Esophagus mucosa (tissue), 1 donor: ENCODE data around the gene ABHD17C. TPM values are rescaled to one million over a fixed set of nuclear protein-coding genes. Genes with fewer than 3 reads are reported as not detected.
"Not testable (repeated sequence)": the region's sequence is repeated elsewhere in the genome, so short reads cannot be mapped to it uniquely, and the experiment has no call there.

ENCODE experiments used
- ATAC-seq: fragments of 200-7000 bp; cut with Tn5 transposase; one replicate; pipeline ENCODE4 v1.9.1; 2020
- total RNA-seq: library from RNA; stranded (reverse); gene quantifications from one replicate; pipeline ENCODE4 v1.2.4, GENCODE V29; 2023
- donor health status: DM: yes; HTN: yes; CAD: no.

The ABHD17C gene
- 45.3 TPM for total RNA-seq

- ATAC-seq: peak; percentile 65
These were observed at the start of gene ABHD17C for GRCh38 chr15:80695099-80695910. TSS of gene ABHD17C (plus strand) at chr15:80695310. CDS start at chr15:80695430, 120 bp downstream.

DNA sequence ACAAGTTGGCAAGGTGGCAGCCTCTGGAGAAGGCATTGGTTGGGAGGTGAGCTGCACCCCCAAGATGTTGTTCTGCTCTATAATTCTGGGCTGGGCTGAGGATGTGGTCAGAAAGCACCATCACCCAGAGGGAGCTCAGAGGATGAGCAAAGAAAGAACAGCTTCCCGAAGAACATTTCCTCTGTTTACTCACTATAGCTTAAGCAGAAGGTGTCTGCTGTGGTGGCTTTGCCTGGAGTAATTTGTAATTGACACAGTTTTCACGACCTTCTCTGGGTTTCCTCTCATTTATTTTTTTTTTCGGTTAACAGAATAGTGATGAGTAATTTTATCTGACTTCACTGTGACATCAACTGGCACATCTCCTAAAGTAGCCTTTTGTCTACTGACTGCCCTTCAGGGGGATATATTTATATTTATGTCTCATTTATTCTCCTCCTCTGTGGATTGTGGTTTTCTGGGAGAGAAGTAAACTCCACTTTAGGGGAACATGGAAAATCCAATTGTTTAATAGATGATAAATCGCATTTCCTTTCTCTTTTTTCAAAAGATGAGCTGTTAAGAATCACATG, 49.5 kb upstream of the ABHD17C start:
- no peak for ATAC-seq

- not testable (repeated sequence) for ATAC-seq
These were observed 47.7 kb upstream of the ABHD17C start for GRCh38 chr15:80647424-80647823.

DNA sequence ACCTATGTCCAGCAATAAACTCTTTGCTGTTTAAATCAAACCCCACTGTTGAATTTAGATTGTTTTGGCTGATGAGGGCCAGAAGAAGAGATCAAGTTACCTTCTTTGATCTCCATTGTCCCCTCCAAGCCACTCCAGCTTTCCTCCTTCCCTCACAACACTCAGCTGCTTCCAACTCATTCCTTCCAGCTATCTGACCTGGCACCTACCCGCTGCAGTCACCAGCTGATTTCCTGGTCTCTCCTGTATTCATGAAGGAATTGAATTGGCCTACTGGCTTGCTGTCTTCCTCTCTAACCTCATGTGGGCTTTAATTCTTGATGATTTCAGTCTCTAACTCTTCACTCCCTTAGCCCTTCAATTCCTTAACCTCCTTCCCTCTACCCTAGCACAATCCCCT, 40.8 kb upstream of the ABHD17C start:
- ATAC-seq: no peak

- no peak for ATAC-seq
These were observed 35.7 kb upstream of the ABHD17C start for GRCh38 chr15:80659375-80659774.

DNA sequence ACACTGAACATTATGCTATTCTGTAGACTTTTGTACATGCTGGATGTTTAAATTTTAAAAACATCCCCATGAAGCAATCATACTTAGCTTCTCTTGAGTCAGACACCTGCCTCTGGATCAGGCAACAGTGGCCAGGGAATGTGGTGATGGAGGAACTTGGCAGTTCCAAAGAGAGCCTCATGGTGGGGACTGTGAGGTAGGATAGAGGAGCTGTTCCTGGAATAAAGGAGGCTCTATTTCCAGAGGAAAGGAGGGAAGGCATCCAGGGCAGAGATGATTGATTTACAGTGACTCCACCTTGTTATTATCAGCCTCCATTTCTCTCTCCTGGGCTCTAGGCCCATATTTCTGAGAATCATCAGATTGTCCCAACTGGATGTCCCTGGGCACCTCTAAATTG, 35.0 kb upstream of the ABHD17C start:
- peak; percentile 64 for ATAC-seq

- ATAC-seq: no peak
These were observed 33.0 kb upstream of the ABHD17C start for GRCh38 chr15:80662129-80662528.

GRCh38 chr15:80662757-80663553, 32.2 kb upstream of the ABHD17C start:
- peak; percentile 95 for ATAC-seq

DNA sequence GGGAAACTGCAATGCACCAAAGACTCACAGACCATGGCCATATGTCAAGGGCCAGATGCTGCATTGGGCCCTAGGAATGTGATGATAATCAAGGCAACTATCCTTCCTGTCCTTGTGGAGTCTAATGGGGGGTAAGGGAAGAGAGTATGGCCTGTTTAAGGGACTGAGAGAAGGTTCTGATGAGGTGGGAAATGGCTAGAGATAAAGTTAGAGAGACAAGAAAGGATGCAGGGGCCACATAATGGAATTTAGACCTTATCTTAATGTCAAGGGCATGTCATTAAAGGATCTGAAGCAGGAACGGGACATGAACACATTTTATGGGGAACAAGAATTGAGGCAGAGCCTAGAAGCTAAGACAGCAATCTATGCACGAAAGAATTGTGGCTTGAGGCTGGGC, 30.0 kb upstream of the ABHD17C start:
- ATAC-seq: no peak

DNA sequence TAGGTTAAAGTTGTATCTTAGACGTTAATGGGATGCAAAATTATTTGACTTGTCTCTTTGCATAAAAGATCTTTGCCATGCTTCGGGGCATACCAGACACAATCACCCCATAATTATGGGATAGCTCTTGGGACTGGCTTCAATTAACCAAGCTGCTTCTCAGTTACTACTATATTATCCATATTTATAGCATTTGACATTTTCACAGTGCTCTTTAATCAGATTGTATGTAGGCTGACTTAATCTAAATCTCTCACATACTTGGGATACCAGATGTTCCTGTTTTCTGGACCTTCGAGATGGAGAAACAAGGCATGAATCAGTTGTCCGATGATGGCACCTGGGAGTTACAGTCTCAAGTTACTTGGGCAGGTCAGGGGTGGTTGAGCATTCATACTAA, 27.2 kb upstream of the ABHD17C start:
- ATAC-seq: no peak

GRCh38 chr15:80668546-80669236, 26.4 kb upstream of the ABHD17C start:
- no peak for ATAC-seq

- peak; percentile 62 for ATAC-seq
These were observed 25.3 kb upstream of the ABHD17C start for GRCh38 chr15:80669663-80670273.

- no peak for ATAC-seq
These were observed 21.4 kb upstream of the ABHD17C start for GRCh38 chr15:80673561-80674244.

DNA sequence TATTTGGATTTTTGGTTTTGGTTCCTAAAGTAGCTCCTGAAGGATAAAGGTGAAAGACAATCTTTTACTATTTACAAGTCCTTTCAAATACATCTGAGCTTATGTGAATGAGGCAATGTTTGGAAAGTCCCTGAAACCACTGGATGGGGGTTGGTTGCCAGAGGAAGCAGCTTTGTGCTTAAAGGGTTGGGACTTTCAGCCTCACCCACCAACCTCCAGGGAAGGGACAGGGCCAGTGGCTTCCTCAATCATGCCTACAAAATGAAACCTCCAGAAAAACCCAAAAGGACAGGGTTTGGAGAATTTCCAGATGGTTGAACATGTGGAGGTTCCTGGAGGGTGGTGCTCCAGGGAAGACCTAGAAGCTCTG, 20.9 kb upstream of the ABHD17C start:
- no peak for ATAC-seq

DNA sequence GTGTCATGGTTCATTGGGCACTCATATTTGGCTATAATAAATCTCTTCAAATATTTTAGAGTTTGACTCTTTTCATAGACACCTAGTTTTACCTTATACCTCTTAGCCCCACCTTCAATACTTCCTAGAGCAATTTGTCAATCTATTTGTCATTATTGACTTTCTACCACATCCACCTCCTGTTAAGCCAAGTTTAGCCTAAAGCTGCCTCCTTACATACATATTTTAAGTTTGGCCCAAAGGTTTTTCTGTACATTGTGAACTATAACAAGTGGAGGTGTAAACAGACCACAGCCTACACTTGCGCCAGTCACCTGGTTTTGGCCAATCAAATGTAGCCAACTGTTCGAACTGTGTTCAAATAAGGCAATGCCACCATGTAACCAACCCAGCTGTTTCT, 18.1 kb upstream of the ABHD17C start:
- ATAC-seq: no peak

DNA sequence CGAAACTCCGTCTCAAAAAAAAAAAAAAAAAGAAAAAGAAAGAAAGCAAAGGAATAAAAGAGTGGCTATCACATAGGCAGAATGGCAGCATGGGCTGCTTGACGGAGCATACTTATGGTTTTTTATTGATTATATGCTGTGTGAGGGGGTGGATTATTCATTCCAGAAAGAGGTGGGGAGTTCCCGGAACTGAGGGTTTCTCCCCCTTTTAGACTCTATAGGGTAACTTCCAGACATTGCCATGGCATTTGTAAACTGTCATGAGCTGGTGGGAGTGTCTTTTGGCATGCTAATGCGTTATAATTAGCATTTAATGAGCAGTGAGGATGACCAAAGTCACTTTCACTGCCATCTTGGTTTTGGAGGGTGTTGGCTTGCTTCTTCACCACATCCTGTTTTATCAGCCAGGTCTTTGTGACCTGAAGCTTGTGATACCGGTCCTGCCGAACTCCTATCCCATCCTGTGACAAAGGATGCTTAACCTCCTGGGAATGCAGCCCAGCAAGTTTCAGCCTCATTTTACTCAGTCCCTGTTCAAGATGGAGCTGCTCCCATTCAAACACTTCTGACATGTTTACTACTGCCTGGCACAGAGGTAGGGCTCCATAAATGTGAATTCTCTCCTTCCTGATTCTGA, 15.8 kb upstream of the ABHD17C start:
- peak; percentile 92 for ATAC-seq

DNA sequence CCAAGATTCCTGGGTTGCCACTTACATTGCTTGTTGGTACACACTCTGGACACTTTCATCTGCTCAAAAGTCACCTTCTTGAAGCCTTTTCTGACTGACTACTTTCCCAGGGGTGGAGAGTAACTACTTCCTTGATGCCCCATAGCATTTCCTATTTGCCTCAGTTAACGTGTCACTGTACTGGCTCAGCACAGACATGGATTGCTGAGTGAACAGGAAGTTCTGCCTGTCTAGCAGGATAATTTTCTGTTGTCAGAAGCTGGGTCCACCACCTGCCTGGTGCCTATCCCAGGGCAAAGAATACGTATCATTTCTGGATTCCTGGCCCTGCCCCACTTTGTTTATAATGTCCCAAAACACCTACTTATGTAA, 15.3 kb upstream of the ABHD17C start:
- peak; percentile 92 for ATAC-seq

GRCh38 chr15:80682201-80682600, 12.9 kb upstream of the ABHD17C start:
- no peak for ATAC-seq

GRCh38 chr15:80684697-80685096, 10.4 kb upstream of the ABHD17C start:
- no peak for ATAC-seq

DNA sequence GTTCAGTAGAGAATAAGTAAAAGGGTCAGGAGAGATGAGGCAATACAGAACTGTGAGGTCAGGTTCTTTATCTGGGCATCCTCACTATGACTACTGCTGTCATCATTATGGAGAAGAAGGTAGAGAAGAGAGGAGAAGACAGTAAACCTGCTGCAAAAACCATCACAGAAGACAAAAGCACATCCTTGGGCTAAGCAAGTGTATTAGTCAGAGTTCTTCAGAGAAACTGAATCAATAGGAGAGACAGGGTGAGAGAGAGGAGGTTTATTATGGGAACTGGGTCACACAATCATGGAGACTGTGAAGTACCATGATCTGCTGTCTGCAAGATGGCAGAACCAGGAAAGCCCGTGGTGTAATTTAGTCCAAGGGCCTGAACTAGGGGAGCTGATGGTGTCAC, 9.5 kb upstream of the ABHD17C start:
- no peak for ATAC-seq

- no peak for ATAC-seq
These were observed 5.8 kb upstream of the ABHD17C start for GRCh38 chr15:80689294-80689693.
